GM12875 (cell line): ENCODE results near the gene VDAC1.

Experiments
- H3K4me3 ChIP-seq: one replicate; pipeline ENCODE4 v1.5.1; 2011; ENCODE audit warnings: low read depth, low read length, control low read depth
- TF ChIP-seq, protein P1 (sequence below): IDR thresholded peaks from 2 replicates; pipeline ENCODE4 v1.5.1; 2011; ENCODE audit warnings: low read depth, mild to moderate bottlenecking, control low read depth, inconsistent platforms, low read length, moderate library complexity, borderline replicate concordance; ENCODE audit not compliant: insufficient read depth

VDAC1 gene

DNA sequence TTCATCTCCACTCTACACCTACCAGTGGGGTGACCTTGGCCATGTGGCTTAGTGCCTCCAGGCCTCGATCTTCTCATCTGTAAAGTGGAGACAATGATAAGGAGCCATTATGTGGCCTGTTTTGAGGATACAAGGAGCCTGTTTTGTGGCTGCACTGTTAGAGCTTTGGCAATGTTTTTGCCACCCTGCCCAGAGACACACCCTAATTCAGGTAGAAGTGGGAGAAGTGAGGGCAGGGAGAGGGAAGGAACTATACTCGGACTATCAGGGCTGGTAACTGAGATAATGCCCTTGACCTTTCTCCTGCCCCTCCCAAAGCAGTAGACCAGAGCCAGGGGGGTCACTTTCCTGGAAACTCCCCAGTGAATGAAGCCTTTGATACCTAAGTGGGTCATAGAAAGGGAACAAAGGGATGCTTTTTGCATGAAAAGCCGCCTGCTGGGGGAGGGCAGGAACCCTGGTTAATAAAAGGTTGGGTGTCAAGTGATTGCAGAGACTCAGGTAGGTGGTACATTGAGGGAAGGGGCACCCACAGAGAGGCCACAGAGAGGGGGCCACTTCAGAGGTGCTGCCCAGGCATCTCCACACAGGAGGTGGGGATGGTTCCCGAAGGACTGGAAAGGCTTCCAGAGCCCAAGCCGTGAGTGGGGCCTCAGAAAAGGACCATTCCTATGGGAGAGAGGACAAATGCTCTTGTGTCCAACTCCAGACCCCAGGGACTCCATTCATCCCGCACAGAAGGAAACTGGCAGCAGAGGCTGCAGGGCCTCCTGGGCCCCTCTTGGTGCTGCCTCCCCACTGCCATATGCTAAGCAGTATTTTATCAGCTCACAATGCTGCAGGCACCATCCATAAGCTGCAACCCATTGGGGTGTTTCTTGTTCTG, 42.3 kb upstream of the VDAC1 start:
- no peak overlapping the region for H3K4me3 ChIP-seq
- TF ChIP-seq, protein P1, sequence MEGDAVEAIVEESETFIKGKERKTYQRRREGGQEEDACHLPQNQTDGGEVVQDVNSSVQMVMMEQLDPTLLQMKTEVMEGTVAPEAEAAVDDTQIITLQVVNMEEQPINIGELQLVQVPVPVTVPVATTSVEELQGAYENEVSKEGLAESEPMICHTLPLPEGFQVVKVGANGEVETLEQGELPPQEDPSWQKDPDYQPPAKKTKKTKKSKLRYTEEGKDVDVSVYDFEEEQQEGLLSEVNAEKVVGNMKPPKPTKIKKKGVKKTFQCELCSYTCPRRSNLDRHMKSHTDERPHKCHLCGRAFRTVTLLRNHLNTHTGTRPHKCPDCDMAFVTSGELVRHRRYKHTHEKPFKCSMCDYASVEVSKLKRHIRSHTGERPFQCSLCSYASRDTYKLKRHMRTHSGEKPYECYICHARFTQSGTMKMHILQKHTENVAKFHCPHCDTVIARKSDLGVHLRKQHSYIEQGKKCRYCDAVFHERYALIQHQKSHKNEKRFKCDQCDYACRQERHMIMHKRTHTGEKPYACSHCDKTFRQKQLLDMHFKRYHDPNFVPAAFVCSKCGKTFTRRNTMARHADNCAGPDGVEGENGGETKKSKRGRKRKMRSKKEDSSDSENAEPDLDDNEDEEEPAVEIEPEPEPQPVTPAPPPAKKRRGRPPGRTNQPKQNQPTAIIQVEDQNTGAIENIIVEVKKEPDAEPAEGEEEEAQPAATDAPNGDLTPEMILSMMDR = no peak

DNA sequence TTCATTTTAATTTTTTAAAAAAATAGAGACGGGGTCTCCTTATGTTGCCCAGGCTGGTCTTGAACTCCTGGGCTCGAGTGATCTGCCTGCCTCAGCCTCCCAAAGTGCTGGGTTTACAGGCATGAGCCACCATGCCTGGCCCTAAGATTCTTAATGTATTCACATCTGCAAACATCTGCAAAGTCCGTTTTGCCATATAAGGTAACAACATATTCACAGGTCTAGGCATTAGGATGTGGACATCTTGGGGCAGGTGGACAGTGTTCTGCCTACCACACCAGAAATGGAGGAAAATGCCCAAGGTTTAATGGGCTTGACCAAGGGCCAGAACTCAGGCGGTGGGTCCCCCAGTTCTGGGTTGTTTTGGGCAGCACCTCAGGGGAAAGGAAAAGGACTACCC, 41.6 kb upstream of the VDAC1 start:
- TF ChIP-seq, protein P1 = no peak
- H3K4me3 ChIP-seq = no peak overlapping the region

DNA sequence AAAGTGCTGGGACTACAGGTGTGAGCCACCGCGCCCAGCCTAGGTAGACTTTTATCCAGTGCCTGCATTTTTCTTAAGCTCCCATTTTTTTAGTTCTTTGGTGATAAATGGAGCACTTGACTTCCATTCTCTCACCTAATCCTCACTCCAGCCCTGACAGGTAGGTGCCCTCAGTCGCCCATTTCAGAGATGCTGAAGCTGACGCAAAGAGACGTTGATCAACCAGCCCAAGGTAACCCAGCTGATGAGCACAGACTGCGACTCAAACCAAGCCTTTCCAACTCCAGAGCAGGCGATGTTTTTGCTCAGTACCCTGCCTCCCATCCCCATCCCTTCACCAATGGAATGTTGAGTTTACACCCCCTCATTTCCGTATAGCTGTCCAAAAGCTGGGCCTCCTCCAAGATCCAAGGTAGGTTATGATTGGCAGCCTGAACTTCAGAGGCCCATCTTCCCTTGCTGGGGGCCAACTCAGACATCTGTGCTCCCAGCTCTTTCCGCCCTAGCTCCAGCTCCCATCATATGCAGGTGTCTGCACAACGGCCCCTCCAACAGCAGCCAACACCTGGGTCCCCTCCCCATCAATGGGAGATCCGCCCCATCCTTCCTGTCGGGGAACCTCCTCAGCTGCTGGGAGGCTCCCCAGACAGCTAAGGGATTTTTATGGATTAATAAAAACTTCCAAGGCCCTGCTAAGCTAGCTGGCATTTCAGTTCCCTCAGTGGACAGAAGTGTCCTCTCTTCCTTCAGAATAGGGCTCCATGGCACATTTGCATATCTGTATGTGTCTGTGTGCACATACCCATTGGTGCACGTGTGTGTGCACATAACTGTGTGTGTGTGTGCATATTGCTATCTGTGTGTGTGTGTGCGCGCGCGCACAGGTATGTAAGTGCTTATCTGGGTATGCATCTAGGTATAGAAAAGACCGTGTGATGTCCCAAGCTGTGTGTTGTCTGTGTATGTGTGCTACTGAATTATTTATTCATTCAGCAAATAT, 39.3 kb upstream of the VDAC1 start:
- H3K4me3 ChIP-seq = no peak overlapping the region
- TF ChIP-seq, protein P1 = no peak

DNA sequence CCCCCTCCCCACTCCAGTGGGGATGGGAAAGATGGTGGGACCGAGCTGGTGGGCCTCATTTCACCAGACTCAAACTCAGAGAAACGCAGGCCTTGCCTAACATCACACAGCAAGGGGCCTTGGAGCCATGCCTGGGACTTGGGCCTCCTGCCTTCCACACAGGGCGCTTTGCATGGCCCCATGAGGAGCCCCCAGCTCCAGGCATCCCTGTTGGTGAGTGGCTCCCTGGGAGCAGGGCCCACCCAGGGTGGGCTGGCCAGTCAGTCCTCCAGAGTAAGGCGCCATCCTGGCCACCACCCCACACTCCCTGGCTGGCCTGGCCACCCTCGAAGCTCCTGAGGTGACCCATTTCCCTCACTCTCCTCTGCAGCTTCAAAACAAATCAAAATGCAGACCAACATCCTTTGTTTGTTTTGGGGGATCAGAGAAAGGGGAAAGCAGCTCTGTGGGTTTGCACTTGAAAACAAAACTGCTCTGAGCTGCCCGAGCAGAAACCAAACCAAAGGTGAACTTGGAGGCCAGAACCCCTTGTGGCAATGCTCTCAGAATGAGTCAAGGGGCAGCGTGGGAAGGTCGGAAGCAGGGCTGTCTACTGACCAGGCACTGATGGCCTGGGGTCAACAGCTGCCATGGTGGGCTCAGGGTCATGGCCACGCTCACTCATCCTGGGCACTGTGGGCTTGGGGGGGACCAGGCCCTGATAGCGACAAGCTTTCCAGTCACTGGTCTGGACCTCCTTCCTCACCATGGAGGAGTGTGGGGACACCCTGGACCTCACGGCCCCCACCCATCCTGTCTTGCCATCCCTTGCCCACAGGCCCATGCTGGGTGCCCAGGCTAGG, 37.0 kb upstream of the VDAC1 start:
- TF ChIP-seq, protein P1 = no peak
- H3K4me3 ChIP-seq = no peak overlapping the region

DNA sequence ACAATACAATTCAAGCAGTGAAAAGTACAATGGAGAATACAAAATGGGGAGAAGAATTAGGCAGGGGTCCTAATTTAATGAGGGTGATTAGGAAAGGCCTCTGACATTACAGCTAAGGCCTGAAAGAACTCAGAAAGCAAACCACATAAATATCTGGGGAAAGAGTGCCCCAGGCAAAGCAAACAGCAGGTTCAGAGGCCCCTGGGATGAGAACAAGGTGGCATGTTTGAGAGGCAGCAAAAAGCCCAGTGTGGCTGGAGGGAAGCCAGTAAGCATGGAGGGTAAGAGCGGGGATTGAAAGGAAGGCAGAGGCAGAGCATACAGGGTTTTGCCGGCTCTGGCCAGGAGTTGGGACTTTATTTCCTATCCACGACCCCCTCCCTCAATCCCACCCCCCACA, 33.4 kb upstream of the VDAC1 start:
- no peak overlapping the region for H3K4me3 ChIP-seq
- TF ChIP-seq, protein P1 = no peak

GRCh38 chr5:134037160-134037559, 32.4 kb upstream of the VDAC1 start:
- TF ChIP-seq, protein P1 = no peak

More at GRCh38 chr5:134037160-134037559, 32.4 kb upstream of the VDAC1 start:
- H3K4me3 ChIP-seq = no peak overlapping the region
